Uterus (tissue), 4 donors: ENCODE results near the gene HS3ST6. TPM values are rescaled to one million over a fixed set of nuclear protein-coding genes. Genes with fewer than 3 reads are reported as not detected.

ENCODE experiments used
- DNase-seq, 2 donors: peaks; one replicate each; pipeline ENCODE4 v3.0.0-alpha.2; 2019 to 2020
- H3K27ac ChIP-seq, 2 donors: fragments of 200-600 bp; sonication (generic); 1 replicate in 1 of 2; 2 replicates in 1 of 2; pipeline ENCODE4 v1.5.1; 2016 to 2018
- H3K27me3 ChIP-seq, 2 donors: fragments of 200-600 bp; sonication (generic); one replicate each; pipeline ENCODE4 v1.5.1; 2018 to 2019; ENCODE audit warnings: control low read depth in 1 of 2
- H3K36me3 ChIP-seq, 2 donors: fragments of 200-600 bp; sonication (generic); one replicate each; pipeline ENCODE4 v1.5.1; 2019; ENCODE audit warnings: control low read depth in 1 of 2
- H3K4me1 ChIP-seq, 2 donors: fragments of 200-600 bp; sonication (generic); one replicate each; pipeline ENCODE4 v1.5.1; 2018 to 2019; ENCODE audit warnings: control low read depth in 1 of 2
- H3K4me3 ChIP-seq, 2 donors: fragments of 200-600 bp; sonication (generic); 1 replicate in 1 of 2; 2 replicates in 1 of 2; pipeline ENCODE4 v1.5.1; 2018 to 2019; ENCODE audit warnings: mild to moderate bottlenecking in 1 of 2
- H3K9me3 ChIP-seq, 2 donors: fragments of 200-600 bp; sonication (generic); one replicate each; pipeline ENCODE4 v1.5.1; 2019; ENCODE audit warnings: control low read depth in 1 of 2
- POLR2A ChIP-seq, 2 donors: fragments of 450-650 bp; IDR thresholded peaks; one replicate each; pipeline ENCODE4 v1.6.1; 2016; ENCODE audit warnings: antibody characterized with exemption in 2 of 2, mild to moderate bottlenecking in 1 of 2, moderate library complexity in 1 of 2
- intact Hi-C: fragments of 100-400 bp; cut with DNase I; formaldehyde crosslinking; loops from one replicate; pipeline ENCODE4 v1.15.1; 2023; ENCODE audit warnings: low total_unique reads
- total RNA-seq, 4 donors: library from RNA; depleted of rRNA in 3 of 4; stranded (reverse); fragments of >200 nt in 3 of 4; gene quantifications; one replicate each; pipeline versions ENCODE4 v1.1.0 to v1.2.4, GENCODE V29; 2014 to 2023
- TF ChIP-seq, protein P1 (sequence below), 4 experiments: fragments of 200-600 bp in 2 of 4; fragments of 450-650 bp in 2 of 4; sonication (generic) in 2 of 4; IDR thresholded peaks; one replicate each; pipeline ENCODE4 v1.5.1; 2016 to 2019; ENCODE audit warnings: antibody characterized with exemption in 4 of 4, mild to moderate bottlenecking in 2 of 4, moderate library complexity in 1 of 4
- donor health status: DM: yes; HTN: yes; CAD: no.

The HS3ST6 gene
- total RNA-seq, 4 donors from 2014 or later: not detected

DNA sequence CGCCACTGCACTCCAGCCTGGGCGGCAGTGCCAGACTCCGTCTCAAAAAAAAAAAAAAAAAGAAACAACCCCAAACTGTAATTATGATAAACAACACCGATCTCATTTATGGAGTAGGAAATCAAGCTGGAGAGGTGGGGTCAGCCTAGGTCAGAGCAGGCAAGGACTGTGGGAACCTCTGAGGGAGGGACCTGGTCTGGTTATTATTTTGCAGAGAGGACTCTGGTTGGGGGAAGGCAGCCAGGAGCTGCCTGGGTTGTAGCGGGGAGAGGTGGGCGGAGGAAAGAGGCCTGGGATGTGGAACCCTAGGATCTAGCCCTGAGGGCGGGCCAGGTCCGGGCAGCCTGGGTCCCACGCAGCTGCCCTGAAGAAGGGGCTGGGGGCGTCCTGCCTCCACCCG lies 10.9 kb upstream of the HS3ST6 start:
- H3K9me3 ChIP-seq: no peaks in the 10 kb centered on the region
- H3K4me3 ChIP-seq: peak overlapping the region; percentile 50 to 67
- peak overlapping the region; percentile 58 to 80 for H3K27ac ChIP-seq
- intact Hi-C loops: no loop called here
- no peaks in the 10 kb centered on the region for H3K36me3 ChIP-seq
- H3K27me3 ChIP-seq: no peaks in the 10 kb centered on the region
- DNase-seq: peak in 1 of 2 donors; percentile 47
- no peaks in the 10 kb centered on the region for H3K4me1 ChIP-seq
- no peak for TF ChIP-seq POLR2A (IDR thresholded peaks at IDR 0.05)
- TF ChIP-seq, protein P1, sequence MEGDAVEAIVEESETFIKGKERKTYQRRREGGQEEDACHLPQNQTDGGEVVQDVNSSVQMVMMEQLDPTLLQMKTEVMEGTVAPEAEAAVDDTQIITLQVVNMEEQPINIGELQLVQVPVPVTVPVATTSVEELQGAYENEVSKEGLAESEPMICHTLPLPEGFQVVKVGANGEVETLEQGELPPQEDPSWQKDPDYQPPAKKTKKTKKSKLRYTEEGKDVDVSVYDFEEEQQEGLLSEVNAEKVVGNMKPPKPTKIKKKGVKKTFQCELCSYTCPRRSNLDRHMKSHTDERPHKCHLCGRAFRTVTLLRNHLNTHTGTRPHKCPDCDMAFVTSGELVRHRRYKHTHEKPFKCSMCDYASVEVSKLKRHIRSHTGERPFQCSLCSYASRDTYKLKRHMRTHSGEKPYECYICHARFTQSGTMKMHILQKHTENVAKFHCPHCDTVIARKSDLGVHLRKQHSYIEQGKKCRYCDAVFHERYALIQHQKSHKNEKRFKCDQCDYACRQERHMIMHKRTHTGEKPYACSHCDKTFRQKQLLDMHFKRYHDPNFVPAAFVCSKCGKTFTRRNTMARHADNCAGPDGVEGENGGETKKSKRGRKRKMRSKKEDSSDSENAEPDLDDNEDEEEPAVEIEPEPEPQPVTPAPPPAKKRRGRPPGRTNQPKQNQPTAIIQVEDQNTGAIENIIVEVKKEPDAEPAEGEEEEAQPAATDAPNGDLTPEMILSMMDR (IDR thresholded peaks at IDR 0.05): no peak

DNA sequence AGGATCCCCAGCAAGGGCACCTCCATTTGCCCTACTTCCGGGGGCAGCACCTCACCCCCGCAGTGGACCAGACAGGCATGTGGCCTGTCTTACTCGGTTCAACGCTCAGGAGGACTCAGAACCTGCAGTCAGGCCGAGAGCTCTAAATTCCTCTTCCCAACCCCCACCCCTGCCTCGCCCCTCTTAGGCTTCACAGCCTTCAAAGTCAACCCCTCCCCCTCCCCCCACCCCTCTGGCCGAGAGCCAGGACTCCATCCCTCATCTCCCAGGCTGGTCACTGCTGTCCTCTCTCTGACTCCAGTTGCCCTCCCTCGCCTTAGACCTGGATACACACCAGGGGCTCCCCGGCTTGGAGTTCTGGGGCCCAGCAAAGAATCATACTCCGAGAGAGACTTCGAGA lies 8.1 kb upstream of the HS3ST6 start:
- no peaks in the 10 kb centered on the region for H3K36me3 ChIP-seq
- TF ChIP-seq POLR2A (IDR thresholded peaks at IDR 0.05): no peak
- TF ChIP-seq, protein P1 (IDR thresholded peaks at IDR 0.05): no peak
- no peaks in the 10 kb centered on the region for H3K27me3 ChIP-seq
- H3K4me3 ChIP-seq: no peak overlapping the region
- intact Hi-C loops: no loop called here
- no peak for DNase-seq
- H3K4me1 ChIP-seq: no peaks in the 10 kb centered on the region
- no peak overlapping the region for H3K27ac ChIP-seq
- no peaks in the 10 kb centered on the region for H3K9me3 ChIP-seq

DNA sequence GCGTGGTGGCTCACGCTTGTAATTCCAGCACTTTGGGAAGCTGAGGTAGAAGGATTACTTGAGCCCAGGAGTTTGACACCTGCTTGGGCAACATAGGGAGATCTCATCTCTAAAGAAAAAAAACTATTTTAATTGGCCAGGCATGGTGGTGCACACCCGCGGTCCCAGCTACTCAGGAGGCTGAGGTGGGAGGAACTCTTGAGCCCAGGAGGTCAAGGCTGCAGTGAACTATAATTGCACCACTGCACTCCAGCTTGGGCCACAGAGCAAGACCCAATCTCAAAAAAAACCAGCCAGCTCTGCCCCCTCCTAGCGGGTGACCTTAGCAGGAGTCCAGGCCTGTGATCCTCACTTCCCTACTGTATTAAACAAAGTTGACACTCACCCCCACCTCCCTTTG lies 5.9 kb upstream of the HS3ST6 start:
- H3K4me1 ChIP-seq: no peaks in the 10 kb centered on the region
- no peak overlapping the region for H3K4me3 ChIP-seq
- DNase-seq: no peak
- H3K36me3 ChIP-seq: no peaks in the 10 kb centered on the region
- H3K27me3 ChIP-seq: peaks cover 0 to 6% of the 10 kb centered on the region in 2 donors
- TF ChIP-seq POLR2A (IDR thresholded peaks at IDR 0.05): no peak
- TF ChIP-seq, protein P1 (IDR thresholded peaks at IDR 0.05): no peak
- no peaks in the 10 kb centered on the region for H3K9me3 ChIP-seq
- intact Hi-C loops: no loop called here
- no peak overlapping the region for H3K27ac ChIP-seq

DNA sequence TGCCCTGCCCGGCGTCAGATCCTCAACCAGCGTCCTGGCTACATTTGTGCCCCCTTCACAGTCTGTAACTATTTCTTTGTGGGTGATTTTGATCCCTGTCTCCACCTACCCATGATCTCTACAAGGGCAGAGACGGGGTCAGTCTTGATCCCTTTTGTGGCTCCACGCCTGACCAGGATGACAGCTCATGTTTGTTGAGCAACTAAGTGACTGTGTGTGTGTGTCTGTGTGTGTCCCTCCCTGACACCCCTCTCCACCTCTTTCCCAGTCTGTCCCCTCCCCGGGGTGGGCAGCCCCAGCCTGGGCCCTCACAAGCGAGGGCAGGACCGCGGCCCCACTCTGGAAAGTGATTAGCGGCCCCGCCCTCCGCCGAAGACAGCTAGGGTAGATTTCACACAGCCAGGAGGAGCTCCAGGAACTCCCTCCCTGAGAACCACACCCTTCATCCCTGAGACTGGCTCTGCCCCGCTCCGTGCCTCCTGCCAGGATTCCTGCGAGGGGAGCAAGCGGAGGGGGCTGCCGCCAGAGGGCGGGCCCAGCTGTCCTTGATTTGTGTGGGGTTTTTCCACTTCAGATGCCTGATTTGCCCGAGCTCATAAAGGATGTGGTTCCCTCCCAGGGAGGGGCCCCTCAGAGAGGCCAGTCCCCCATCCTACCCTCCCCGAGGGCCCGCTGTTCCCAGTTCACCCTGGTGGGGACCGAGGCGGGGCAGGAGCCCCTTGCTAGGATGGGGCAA lies 5.3 kb upstream of the HS3ST6 start:
- TF ChIP-seq, protein P1 (IDR thresholded peaks at IDR 0.05): peak in 1 of 4 experiments; percentile 8
- no peak for TF ChIP-seq POLR2A (IDR thresholded peaks at IDR 0.05)
- no peaks in the 10 kb centered on the region for H3K36me3 ChIP-seq
- H3K4me3 ChIP-seq: no peak overlapping the region
- intact Hi-C loops: no loop called here
- peaks cover 0 to 3% of the 10 kb centered on the region in 2 donors for H3K4me1 ChIP-seq
- DNase-seq: peak in 1 of 2 donors; percentile 46
- H3K27me3 ChIP-seq: peaks cover 0 to 12% of the 10 kb centered on the region in 2 donors
- no peaks in the 10 kb centered on the region for H3K9me3 ChIP-seq
- no peak overlapping the region for H3K27ac ChIP-seq

DNA sequence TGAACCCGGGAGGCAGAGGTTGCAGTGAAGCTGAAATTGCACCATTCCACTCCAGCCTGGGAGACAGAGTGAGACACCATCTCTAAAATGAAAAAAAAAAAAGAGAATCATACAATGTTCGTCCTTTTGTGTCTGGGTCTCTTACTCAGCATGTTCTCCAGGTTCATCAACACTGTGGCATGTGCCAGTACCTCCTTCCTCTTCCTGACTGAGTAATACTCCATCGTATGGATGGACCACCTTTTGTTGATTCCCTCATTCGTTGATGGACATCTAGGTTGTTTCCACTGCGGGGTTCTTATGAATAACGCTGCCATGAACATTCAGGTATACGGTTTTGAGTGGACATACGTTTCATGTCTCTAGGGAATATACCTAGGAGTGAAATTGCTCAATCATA lies 4.1 kb upstream of the HS3ST6 start:
- peaks cover 0 to 12% of the 10 kb centered on the region in 2 donors for H3K27me3 ChIP-seq
- intact Hi-C loops: no loop called here

More for the DNA sequence above, 4.1 kb upstream of the HS3ST6 start:
- TF ChIP-seq, protein P1 (IDR thresholded peaks at IDR 0.05): no peak
- TF ChIP-seq POLR2A (IDR thresholded peaks at IDR 0.05): no peak
- Histone ChIP-seq H3K36me3 (no peaks in the 10 kb centered on the region), H3K4me1 (peaks cover 0 to 7% of the 10 kb centered on the region in 2 donors), H3K27ac (no peak overlapping the region), H3K9me3 (no peaks in the 10 kb centered on the region), H3K4me3 (no peak overlapping the region)
- no peak for DNase-seq
